Endothelial cell of umbilical vein (primary cell): ENCODE measurements around the gene MSL3B.

Experiments used
- BruUV-seq: library from RNA; stranded (reverse); fragments of 400-500 nt; replicated peaks from 2 replicates; lab custom pipeline; 2021; lab: Mats Ljungman, UMichigan
- CTCF ChIA-PET: fragments of 300-600, 350-600 bp; sonication (Branson Sonifier 250); formaldehyde crosslinking; loops from one replicate; lab custom pipeline; 2021; ENCODE audit warnings: antibody characterized with exemption, inconsistent platforms; lab: Charles Lee
- POLR2A ChIA-PET: fragments of 300-600, 350-600 bp; sonication (Branson Sonifier 250); formaldehyde crosslinking; loops from one replicate; lab custom pipeline; 2021; ENCODE audit warnings: antibody characterized with exemption, inconsistent platforms; lab: Charles Lee
- DNase-seq: peaks from one replicate; pipeline ENCODE4 v3.0.0-alpha.2; 2011; ENCODE audit warnings: low read depth, low spot score
- FAIRE-seq: peaks from 2 replicates; lab custom pipeline; 2011; peaks lifted over from hg19 to GRCh38; lab: Jason Lieb, UNC
- H2AFZ ChIP-seq: 2 replicates; pipeline ENCODE4 v1.6.0; 2012; ENCODE audit warnings: low read depth, low read length, control low read depth, inconsistent platforms
- H3K27ac ChIP-seq: 2 replicates; pipeline ENCODE4 v1.5.1; 2011; ENCODE audit warnings: low read depth, mild to moderate bottlenecking, control low read depth, low read length, moderate library complexity; ENCODE audit not compliant: insufficient read depth
- H3K27me3 ChIP-seq, 2 experiments: 2 replicates each; pipeline versions ENCODE4 v1.6.0 to v1.6.1; 2011; ENCODE audit warnings: low read length in 2 of 2, mixed read lengths in 1 of 2; ENCODE audit not compliant: control insufficient read depth in 2 of 2, insufficient read depth in 2 of 2
- H3K36me3 ChIP-seq, 2 experiments: 2 replicates in 1 of 2; 3 replicates in 1 of 2; pipeline ENCODE4 v1.5.1; 2011; ENCODE audit warnings: low read length in 2 of 2, mild to moderate bottlenecking in 1 of 2, moderate library complexity in 1 of 2; ENCODE audit not compliant: control insufficient read depth in 2 of 2, insufficient read depth in 2 of 2; ENCODE audit errors: extremely low read depth in 1 of 2
- H3K4me1 ChIP-seq: 3 replicates; pipeline ENCODE4 v1.5.1; 2011; ENCODE audit warnings: mild to moderate bottlenecking, low read length; ENCODE audit not compliant: control insufficient read depth, insufficient read depth; ENCODE audit errors: extremely low read depth
- H3K4me2 ChIP-seq: 2 replicates; pipeline ENCODE4 v1.6.1; 2011; ENCODE audit warnings: low read length, control low read depth, mixed read lengths; ENCODE audit not compliant: insufficient read depth
- H3K4me3 ChIP-seq, 3 experiments: fragments of 200-600 bp in 1 of 3; sonication (generic), shearing (Covaris generic) in 1 of 3; replicated peaks in 1 of 3; 2 replicates each; pipeline ENCODE4 v1.5.1; 2011 to 2016; ENCODE audit warnings: control low read depth in 3 of 3, low read length in 3 of 3, mild to moderate bottlenecking in 2 of 3, inconsistent platforms in 1 of 3, low read depth in 1 of 3, moderate library complexity in 1 of 3; ENCODE audit not compliant: insufficient read depth in 1 of 3
- H3K79me2 ChIP-seq: 2 replicates; pipeline ENCODE4 v1.6.0; 2012; ENCODE audit warnings: low read length, inconsistent platforms; ENCODE audit not compliant: control insufficient read depth, insufficient read depth
- H3K9ac ChIP-seq: replicated peaks from 2 replicates; pipeline ENCODE3; 2011; ENCODE audit warnings: low read length, control low read depth; ENCODE audit not compliant: insufficient read depth; ENCODE audit errors: extremely low read depth
- H3K9me1 ChIP-seq: replicated peaks from 3 replicates; pipeline ENCODE4 v1.6.0; 2011; ENCODE audit warnings: mild to moderate bottlenecking, low read length; ENCODE audit not compliant: control insufficient read depth, insufficient read depth; ENCODE audit errors: extremely low read depth
- H3K9me3 ChIP-seq: replicated peaks from 2 replicates; pipeline ENCODE4 v1.5.1; 2012; ENCODE audit warnings: low read length, inconsistent platforms; ENCODE audit not compliant: control insufficient read depth, insufficient read depth
- H4K20me1 ChIP-seq: replicated peaks from 2 replicates; pipeline ENCODE3; 2011; ENCODE audit warnings: mild to moderate bottlenecking, low read length; ENCODE audit not compliant: control insufficient read depth, insufficient read depth; ENCODE audit errors: extremely low read depth
- EZH2 ChIP-seq: IDR thresholded peaks from 2 replicates; pipeline ENCODE4 v1.6.1; 2012; ENCODE audit warnings: borderline replicate concordance, low read depth, mild to moderate bottlenecking, moderate library complexity, low read length, inconsistent platforms; ENCODE audit not compliant: severe bottlenecking
- FOS ChIP-seq: IDR thresholded peaks from 2 replicates; pipeline ENCODE4 v1.6.1; 2011; ENCODE audit warnings: mild to moderate bottlenecking, low read length, moderate library complexity, borderline replicate concordance; ENCODE audit not compliant: insufficient read depth
- GATA2 ChIP-seq: IDR thresholded peaks from 2 replicates; pipeline ENCODE4 v1.7.0; 2011; ENCODE audit warnings: low read depth, mild to moderate bottlenecking, moderate library complexity, mixed read lengths, low read length; ENCODE audit not compliant: insufficient read length, insufficient read depth
- JUN ChIP-seq: IDR thresholded peaks from 2 replicates; pipeline ENCODE4 v1.6.1; 2011; ENCODE audit warnings: borderline replicate concordance, low read depth; ENCODE audit not compliant: insufficient read length, insufficient read depth
- MYC ChIP-seq: IDR thresholded peaks from one replicate; pipeline ENCODE4 v1.6.1; 2011; ENCODE audit warnings: mild to moderate bottlenecking, low read depth, low read length
- POLR2A ChIP-seq: IDR thresholded peaks from 2 replicates; pipeline ENCODE4 v1.6.1; 2012; ENCODE audit warnings: low read depth, mild to moderate bottlenecking, control low read depth, low read length
- POLR2AphosphoS5 ChIP-seq: IDR thresholded peaks from 2 replicates; pipeline ENCODE4 v1.6.1; 2012; ENCODE audit warnings: low read depth, mild to moderate bottlenecking, control low read depth, low read length, moderate library complexity; ENCODE audit not compliant: insufficient read depth
- dilution Hi-C: fragments of 300-500 bp; cut with MboI; formaldehyde crosslinking; loops from one replicate; pipeline ENCODE4 v1.15.0; 2019; ENCODE audit warnings: low sequenced_read_pairs; ENCODE audit not compliant: extremely low pct_ligation_motif_present
- intact Hi-C: fragments of 100-400 bp; cut with micrococcal nuclease; formaldehyde crosslinking; loops from one replicate; pipeline ENCODE4 v1.10.0; 2022
- TF ChIP-seq, protein P1 (sequence below), 2 donors: IDR thresholded peaks; 1 replicate in 1 of 2; 2 replicates in 1 of 2; pipeline ENCODE4 v1.5.1; 2011; ENCODE audit warnings: low read length in 2 of 2, mild to moderate bottlenecking in 2 of 2, moderate library complexity in 2 of 2, control low read depth in 1 of 2, inconsistent platforms in 1 of 2, low read depth in 1 of 2; ENCODE audit not compliant: insufficient read depth in 1 of 2; ENCODE audit errors: extremely low read depth in 1 of 2
- TF ChIP-seq, protein P2 (sequence below): IDR thresholded peaks from 2 replicates; pipeline ENCODE4 v1.6.1; 2011; ENCODE audit not compliant: insufficient read depth, insufficient read length

MSL3B gene

GRCh38 chr2:233822101-233822771 is 46.0 kb downstream of the MSL3B start:
- H2AFZ ChIP-seq = no peak overlapping the region
- no peaks in the 10 kb centered on the region for H3K27me3 ChIP-seq
- TF ChIP-seq, protein P1, sequence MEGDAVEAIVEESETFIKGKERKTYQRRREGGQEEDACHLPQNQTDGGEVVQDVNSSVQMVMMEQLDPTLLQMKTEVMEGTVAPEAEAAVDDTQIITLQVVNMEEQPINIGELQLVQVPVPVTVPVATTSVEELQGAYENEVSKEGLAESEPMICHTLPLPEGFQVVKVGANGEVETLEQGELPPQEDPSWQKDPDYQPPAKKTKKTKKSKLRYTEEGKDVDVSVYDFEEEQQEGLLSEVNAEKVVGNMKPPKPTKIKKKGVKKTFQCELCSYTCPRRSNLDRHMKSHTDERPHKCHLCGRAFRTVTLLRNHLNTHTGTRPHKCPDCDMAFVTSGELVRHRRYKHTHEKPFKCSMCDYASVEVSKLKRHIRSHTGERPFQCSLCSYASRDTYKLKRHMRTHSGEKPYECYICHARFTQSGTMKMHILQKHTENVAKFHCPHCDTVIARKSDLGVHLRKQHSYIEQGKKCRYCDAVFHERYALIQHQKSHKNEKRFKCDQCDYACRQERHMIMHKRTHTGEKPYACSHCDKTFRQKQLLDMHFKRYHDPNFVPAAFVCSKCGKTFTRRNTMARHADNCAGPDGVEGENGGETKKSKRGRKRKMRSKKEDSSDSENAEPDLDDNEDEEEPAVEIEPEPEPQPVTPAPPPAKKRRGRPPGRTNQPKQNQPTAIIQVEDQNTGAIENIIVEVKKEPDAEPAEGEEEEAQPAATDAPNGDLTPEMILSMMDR (IDR thresholded peaks at IDR 0.05; ENCODE audit: extremely low read depth in 1 of 2, insufficient read depth in 1 of 2, low read depth in 1 of 2, low read length in 2 of 2) = no peak
- TF ChIP-seq, protein P2, sequence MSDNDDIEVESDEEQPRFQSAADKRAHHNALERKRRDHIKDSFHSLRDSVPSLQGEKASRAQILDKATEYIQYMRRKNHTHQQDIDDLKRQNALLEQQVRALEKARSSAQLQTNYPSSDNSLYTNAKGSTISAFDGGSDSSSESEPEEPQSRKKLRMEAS = no peak
- TF ChIP-seq JUN = no peak
- TF ChIP-seq FOS = no peak
- no peak for TF ChIP-seq POLR2A
- TF ChIP-seq EZH2 = no peak
- TF ChIP-seq GATA2 = no peak
- TF ChIP-seq MYC = no peak
- TF ChIP-seq POLR2AphosphoS5 = no peak
- POLR2A ChIA-PET = no interaction called here
- no peak overlapping the region for H3K4me2 ChIP-seq
- no TSS peak for BruUV-seq
- intact Hi-C loops = no loop called here
- no peaks in the 10 kb centered on the region for H3K36me3 ChIP-seq
- H3K9me1 ChIP-seq = no peaks in the 10 kb centered on the region
- H3K79me2 ChIP-seq = no peaks in the 10 kb centered on the region
- no peaks in the 10 kb centered on the region for H4K20me1 ChIP-seq
- no peak overlapping the region for H3K27ac ChIP-seq
- no peaks in the 10 kb centered on the region for H3K9me3 ChIP-seq
- CTCF ChIA-PET = no interaction called here
- H3K4me3 ChIP-seq = no peak overlapping the region
- dilution Hi-C loops = no loop called here
- no peaks in the 10 kb centered on the region for H3K4me1 ChIP-seq
- no peak overlapping the region for H3K9ac ChIP-seq
- FAIRE-seq = no peak
- DNase-seq = no peak
